Stimulated activated CD8-positive, alpha-beta memory T cell treated with anti-CD3 and anti-CD28 coated beads, Interleukin-12 subunit alpha, Interleukin-12 subunit beta, amount 100 ng/mL, for 4 hours (primary cell): ENCODE measurements around the gene EYS.

Experiments
- DNase-seq: peaks from one replicate; pipeline ENCODE4 v3.0.0-alpha.2; 2020; ENCODE audit warnings: low read depth

EYS gene

GRCh38 chr6:64128301-64129024 lies 1578.6 kb downstream of the EYS start:
- no peak for DNase-seq

GRCh38 chr6:64123761-64124633 lies 1583.0 kb downstream of the EYS start:
- no peak for DNase-seq

- DNase-seq: no peak
These were observed 1584.2 kb downstream of the EYS start for GRCh38 chr6:64122712-64123375.

- DNase-seq: no peak
These were observed 1585.9 kb downstream of the EYS start for GRCh38 chr6:64121011-64121565.

- no peak for DNase-seq
These were observed 1593.3 kb downstream of the EYS start for GRCh38 chr6:64113704-64114103.

GRCh38 chr6:64104051-64104450 lies 1603.0 kb downstream of the EYS start:
- DNase-seq: no peak

DNA sequence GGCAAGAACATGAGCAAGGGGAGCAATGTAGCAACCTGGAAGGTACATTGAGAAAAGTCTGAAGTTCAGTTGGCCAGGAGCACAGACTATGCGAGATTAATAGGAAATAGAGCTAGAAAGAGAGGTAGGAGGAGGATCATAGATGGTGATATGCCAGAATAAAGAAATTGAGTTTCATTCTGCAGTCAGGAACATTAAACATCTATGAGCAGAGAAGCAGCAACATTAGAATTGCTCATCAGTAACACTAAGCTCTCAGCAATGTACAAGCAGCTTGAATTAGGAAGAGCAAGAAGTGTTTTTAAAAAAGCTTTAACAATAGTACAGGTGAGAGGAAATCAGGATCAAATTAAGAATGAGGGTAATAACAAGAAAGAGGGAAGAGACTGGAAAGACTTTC lies 1603.5 kb downstream of the EYS start:
- DNase-seq: no peak

DNA sequence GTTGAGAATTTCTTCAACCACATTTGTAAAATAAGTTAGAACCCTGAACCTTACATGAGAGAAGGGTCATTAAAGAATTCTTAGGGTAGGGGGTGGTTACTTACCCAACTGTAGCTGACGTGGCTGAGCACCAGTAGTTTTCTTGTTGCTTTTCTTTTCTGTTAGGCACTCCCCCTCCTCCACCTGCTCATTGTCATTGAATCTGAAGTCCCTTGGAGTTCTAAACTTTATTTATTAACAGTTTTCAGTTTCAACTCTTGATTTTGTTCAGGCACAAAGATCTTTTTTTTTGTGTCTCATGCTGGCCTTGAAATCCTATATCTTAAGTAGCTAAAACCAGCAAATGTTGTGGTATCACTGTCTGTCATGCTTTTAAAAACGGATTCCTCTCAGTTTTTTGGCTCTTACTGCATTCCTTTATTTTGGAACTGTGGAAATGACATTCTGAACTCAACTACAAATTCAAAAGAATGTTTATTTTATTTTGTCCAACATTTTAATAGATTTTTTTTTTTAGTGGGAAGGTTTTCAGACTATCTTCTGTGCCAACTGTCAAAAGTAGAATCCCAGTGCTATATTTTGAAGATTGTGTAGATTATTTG lies 1606.2 kb downstream of the EYS start:
- DNase-seq: no peak

DNA sequence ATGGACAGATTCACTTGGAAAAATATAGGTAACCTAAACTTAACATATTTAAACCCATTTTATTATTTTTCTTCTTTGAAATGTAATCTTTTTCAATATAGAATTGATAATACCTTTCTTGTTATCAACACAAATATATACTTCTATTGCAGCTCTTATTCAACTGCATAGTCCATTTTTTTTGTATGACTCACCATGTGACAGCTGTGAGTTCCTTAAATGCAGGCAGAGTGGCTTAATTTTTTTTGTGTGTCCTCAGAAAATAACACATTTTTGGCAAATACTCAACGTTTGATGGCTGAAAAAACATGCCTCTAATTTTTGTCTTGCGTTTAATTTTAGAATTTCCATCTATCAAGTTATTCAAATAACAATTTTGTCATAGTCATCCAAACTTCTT lies 1616.7 kb downstream of the EYS start:
- no peak for DNase-seq

GRCh38 chr6:64085126-64085525 lies 1621.9 kb downstream of the EYS start:
- DNase-seq: no peak

DNA sequence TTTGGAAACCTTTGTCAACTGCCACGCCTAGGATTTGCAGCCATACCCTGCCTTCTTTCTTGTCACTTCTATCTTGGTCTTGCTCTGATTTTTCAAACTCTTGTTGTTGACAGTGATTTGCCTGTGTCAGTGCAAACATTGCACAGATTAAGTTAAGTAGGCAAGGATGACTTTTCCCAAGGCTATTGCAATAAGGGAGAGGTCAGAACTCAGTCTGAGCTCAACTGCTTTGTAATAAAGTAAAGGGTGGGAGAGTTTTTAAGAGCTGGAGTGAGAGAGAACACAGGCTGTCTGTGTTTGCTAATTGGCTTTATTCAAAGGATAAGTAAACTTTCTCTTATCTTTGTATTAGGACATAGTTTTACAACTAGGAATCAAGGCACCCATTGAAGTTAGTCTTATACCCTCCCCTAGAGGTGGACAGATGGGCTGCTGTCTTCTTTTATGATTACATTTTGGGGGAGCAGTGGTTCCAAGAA lies 1622.8 kb downstream of the EYS start:
- DNase-seq: no peak

- DNase-seq: no peak
These were observed 1623.8 kb downstream of the EYS start for GRCh38 chr6:64083261-64083660.

DNA sequence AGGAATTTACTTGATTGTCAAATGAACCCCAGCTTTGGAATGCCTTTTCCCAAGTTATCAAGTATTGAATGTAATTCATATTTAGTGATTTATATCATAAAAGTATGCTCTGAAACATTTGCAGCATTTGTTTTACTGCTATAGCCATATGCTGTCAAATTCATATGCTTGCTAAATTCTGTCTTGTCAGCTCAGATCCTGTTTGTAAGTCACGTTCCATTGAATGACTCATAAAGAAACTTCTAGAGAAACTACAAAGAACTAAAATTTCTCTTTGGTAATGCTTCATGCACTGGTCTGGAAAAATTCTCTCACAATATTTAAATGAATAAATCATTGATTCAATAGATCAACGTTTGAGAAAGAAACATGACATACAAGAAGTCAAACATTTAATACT lies 1625.6 kb downstream of the EYS start:
- no peak for DNase-seq

DNA sequence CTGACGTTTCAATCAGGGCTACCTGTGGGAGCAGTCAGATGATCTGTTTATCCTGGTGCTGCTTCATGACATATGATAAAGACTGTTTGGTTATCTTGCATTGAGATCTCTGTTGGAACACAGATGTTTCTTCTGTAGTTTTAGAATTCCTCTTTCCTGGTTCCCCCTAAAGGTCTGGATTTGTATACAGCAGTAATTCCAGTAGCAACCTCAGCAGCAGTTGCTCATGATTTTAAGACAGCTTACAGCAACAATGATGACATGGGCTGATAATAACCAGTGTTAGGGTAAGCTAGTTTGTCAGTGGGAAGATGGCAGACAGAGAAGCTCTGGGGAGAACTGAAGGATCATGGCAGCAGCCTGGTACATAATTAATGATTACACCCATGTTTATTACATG lies 1632.0 kb downstream of the EYS start:
- no peak for DNase-seq

DNA sequence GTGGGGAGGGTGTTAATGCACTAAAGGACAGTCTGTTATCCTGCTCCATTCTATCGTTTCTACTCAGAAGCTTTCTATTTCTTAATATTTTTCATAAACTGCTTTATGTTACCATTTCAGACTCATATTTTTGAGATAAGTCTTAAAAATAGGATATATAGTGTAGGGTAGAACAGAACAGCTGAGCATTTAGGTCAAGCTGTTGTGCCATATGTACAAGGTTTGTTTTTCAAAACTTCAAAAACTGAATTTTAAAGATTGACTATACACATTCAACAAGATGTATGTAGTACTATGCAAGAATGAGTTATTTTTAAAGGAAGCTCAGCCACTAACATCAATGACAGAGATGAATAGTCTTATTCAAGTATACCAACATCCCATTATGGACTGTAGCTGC lies 1634.3 kb downstream of the EYS start:
- no peak for DNase-seq

- DNase-seq: no peak
These were observed 1642.1 kb downstream of the EYS start for GRCh38 chr6:64064919-64065318.

- DNase-seq: no peak
These were observed 1643.9 kb downstream of the EYS start for GRCh38 chr6:64062960-64063683.

GRCh38 chr6:64054861-64055260 lies 1652.2 kb downstream of the EYS start:
- no peak for DNase-seq

GRCh38 chr6:64050590-64050989 lies 1656.4 kb downstream of the EYS start:
- DNase-seq: no peak

GRCh38 chr6:64049736-64050135 lies 1657.3 kb downstream of the EYS start:
- DNase-seq: no peak

DNA sequence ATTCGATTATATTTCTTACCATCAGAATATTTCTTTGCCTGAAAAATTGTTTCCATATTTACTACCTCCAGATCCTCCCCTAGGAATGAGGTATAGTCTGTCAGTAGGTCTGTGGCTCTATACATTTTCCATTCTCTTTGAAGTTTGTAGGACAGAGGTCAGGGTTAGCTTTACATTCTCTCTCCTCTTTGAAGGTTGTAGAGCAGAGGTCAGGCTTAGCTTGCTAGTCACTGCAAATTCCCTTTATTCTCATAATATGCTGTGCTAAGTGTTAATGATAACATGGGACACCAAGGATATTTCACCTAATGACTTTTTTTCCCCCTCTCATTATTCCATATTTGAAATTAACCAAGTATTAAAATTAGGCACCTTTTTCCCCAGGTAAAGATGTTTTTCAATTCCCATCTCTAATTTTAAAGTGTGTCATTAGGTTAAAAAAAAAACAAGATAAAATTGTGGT lies 1660.2 kb downstream of the EYS start:
- no peak for DNase-seq
